Stomach (tissue), 9 donors: Measurements from ENCODE around the gene IL36A. TPM values are rescaled to one million over a fixed set of nuclear protein-coding genes. Genes with fewer than 3 reads are reported as not detected.
A peak's percentile ranks its signal among the peaks of the same experiment; 100 is the strongest.

Experiments
- DNase-seq, 2 donors: peaks; one replicate each; pipeline versions ENCODE4 v3.0.0 to v3.0.0-alpha.2; 2013 to 2019
- H3K27ac ChIP-seq, 5 donors: fragments of 200-600 bp in 4 of 5; sonication (generic) in 4 of 5; one replicate each; pipeline ENCODE4 v1.5.1; 2013 to 2019; ENCODE audit warnings: mild to moderate bottlenecking in 1 of 5, moderate library complexity in 1 of 5
- H3K27me3 ChIP-seq, 3 donors: fragments of 200-600 bp; sonication (generic); one replicate each; pipeline ENCODE4 v1.5.1; 2017 to 2019; ENCODE audit warnings: mixed run types in 1 of 3
- H3K36me3 ChIP-seq, 4 donors: fragments of 200-600 bp; sonication (generic); 1 replicate in 3 of 4; 2 replicates in 1 of 4; pipeline ENCODE4 v1.5.1; 2016 to 2019
- H3K4me1 ChIP-seq, 4 donors: fragments of 200-600 bp; sonication (generic); one replicate each; pipeline ENCODE4 v1.5.1; 2016 to 2019
- H3K4me3 ChIP-seq, 4 donors: fragments of 200-600 bp; sonication (generic) in 3 of 4; one replicate each; pipeline ENCODE4 v1.5.1; 2016 to 2019; ENCODE audit warnings: mild to moderate bottlenecking in 1 of 4
- H3K9me3 ChIP-seq, 4 donors: fragments of 200-600 bp; sonication (generic); one replicate each; pipeline ENCODE4 v1.5.1; 2016 to 2019
- CTCF ChIP-seq, 7 experiments: fragments of 450-650 bp in 4 of 7; fragments of 200-600 bp in 3 of 7; sonication (generic) in 3 of 7; IDR thresholded peaks; one replicate each; pipeline ENCODE4 v1.5.1; 2016 to 2019; ENCODE audit warnings: antibody characterized with exemption in 7 of 7, control low read depth in 2 of 7, mild to moderate bottlenecking in 1 of 7
- EP300 ChIP-seq: sonication (generic); formaldehyde crosslinking; IDR thresholded peaks from one replicate; pipeline ENCODE4 v1.6.1; 2017; ENCODE audit warnings: antibody characterized with exemption
- POLR2A ChIP-seq, 4 donors: fragments of 450-650 bp; IDR thresholded peaks; one replicate each; pipeline ENCODE4 v1.6.1; 2016; ENCODE audit warnings: antibody characterized with exemption in 4 of 4, control low read depth in 2 of 4, mild to moderate bottlenecking in 1 of 4, moderate library complexity in 1 of 4
- POLR2AphosphoS5 ChIP-seq, 3 donors: sonication (generic); formaldehyde crosslinking; IDR thresholded peaks; one replicate each; pipeline ENCODE4 v1.6.1; 2016; ENCODE audit warnings: antibody characterized with exemption in 3 of 3
- WGBS, 5 donors: extraction: QIAGEN DNeasy Blood & Tissue Kit in 3 of 5; methylation state at CpG; one replicate each; pipeline versions ENCODE4 v1.1.5 to v1.1.7; 2013 to 2018; 5-methylcytosine and 5-hydroxymethylcytosine counted together
- intact Hi-C: fragments of 100-400 bp; cut with DNase I; formaldehyde crosslinking; loops from one replicate; pipeline ENCODE4 v1.15.1; 2023; ENCODE audit warnings: low total_unique reads
- polyA plus RNA-seq, 3 donors: library from polyadenylated mRNA; stranded (reverse); fragments of 200-250 nt; gene quantifications; one replicate each; pipeline ENCODE4 v1.2.3, GENCODE V29; 2013
- total RNA-seq, 5 donors: library from RNA; depleted of rRNA; stranded (reverse); fragments of >200 nt; gene quantifications; one replicate each; pipeline versions ENCODE4 v1.1.0 to v1.2.3, GENCODE V29; 2014 to 2016
- donor health status: healthy with polysubstance abuse.
- donor health status: Bipolar disorder and iron deficiency.
- donor health status: healthy.

Gene IL36A
- total and polyA plus RNA-seq, 8 donors = 9.7 TPM; not detected in 7

DNA sequence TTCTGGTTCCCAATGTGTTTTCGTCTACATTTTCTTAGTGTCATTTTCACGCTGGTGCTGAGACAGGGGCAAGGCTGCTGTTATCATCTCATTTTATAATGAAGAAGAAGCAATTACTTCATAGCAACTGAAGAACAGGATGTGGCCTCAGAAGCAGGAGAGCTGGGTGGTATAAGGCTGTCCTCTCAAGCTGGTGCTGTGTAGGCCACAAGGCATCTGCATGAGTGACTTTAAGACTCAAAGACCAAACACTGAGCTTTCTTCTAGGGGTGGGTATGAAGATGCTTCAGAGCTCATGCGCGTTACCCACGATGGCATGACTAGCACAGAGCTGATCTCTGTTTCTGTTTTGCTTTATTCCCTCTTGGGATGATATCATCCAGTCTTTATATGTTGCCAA is 20.2 kb upstream of the IL36A start:
- Histone ChIP-seq H3K27me3 (no peaks in the 10 kb centered on the region), H3K4me3 (no peak overlapping the region), H3K4me1 (no peaks in the 10 kb centered on the region), H3K9me3 (peaks cover 0 to 16% (median 7%) of the 10 kb centered on the region in 4 donors), H3K27ac (no peak overlapping the region), H3K36me3 (no peaks in the 10 kb centered on the region)
- TF ChIP-seq POLR2A (IDR thresholded peaks at IDR 0.05) (no peak), POLR2AphosphoS5 (IDR thresholded peaks at IDR 0.05) (no peak), CTCF (IDR thresholded peaks at IDR 0.05) (no peak), EP300 (no peak)
- intact Hi-C loops = no loop called here
- 78 to 93% (median 85%) methylated on average over 5 of the region's 5 CpGs for WGBS, 5 donors
- DNase-seq = peak in 1 of 2 donors; percentile 28

DNA sequence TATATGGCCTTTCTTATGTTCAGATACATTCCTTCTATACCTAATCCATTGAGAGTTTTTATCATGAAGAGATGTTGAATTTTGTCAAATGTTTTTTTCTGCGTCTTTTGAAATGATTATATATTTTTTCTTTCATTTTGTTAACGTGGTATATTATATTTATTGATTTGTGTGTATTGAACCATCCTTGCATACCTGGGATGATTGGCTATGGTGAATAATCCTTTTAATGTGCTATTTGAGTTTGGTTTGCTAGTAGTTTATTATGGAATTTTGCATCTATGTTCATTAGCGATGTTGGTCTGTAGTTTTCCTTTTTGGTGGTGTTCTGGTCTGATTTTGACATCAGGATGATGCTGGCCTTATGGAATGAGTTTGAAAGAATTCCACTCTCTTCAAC is 15.6 kb upstream of the IL36A start:
- TF ChIP-seq EP300 (no peak), POLR2A (IDR thresholded peaks at IDR 0.05) (no peak), CTCF (IDR thresholded peaks at IDR 0.05) (no peak), POLR2AphosphoS5 (IDR thresholded peaks at IDR 0.05) (no peak)
- WGBS, 5 donors = 74 to 84% (median 78%) methylated on average over 3 of the region's 3 CpGs
- Histone ChIP-seq H3K36me3 (no peaks in the 10 kb centered on the region), H3K27ac (no peak overlapping the region), H3K4me3 (no peak overlapping the region), H3K4me1 (no peaks in the 10 kb centered on the region), H3K27me3 (no peaks in the 10 kb centered on the region), H3K9me3 (peaks cover 3 to 35% (median 18%) of the 10 kb centered on the region in 4 donors)
- intact Hi-C loops = no loop called here
- DNase-seq = no peak

DNA sequence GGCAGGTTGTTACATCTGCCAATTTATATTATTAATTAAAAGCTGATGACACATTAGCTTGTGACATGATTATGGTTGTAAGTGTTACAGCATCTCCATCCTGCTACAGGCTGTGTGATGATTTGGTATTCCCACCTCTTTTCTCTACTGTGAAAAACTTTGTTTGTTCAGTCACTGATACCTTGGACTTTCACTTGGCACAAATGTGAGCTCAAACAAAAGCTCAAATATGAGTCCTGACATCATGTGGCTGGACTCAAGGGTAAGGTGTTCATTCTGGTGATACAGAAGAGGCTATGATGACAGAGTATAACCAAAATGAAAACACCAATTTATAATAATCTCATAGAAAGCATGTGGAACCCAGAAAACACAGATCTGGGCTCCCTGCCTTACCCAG is 11.4 kb upstream of the IL36A start:
- peak in 1 of 2 donors; percentile 13 for DNase-seq
- intact Hi-C loops = no loop called here
- no peaks in the 10 kb centered on the region for H3K4me1 ChIP-seq
- H3K27me3 ChIP-seq = no peaks in the 10 kb centered on the region
- no peak overlapping the region for H3K27ac ChIP-seq
- no peaks in the 10 kb centered on the region for H3K36me3 ChIP-seq
- peaks cover 3 to 32% (median 15%) of the 10 kb centered on the region in 4 donors for H3K9me3 ChIP-seq
- no peak overlapping the region for H3K4me3 ChIP-seq
- no peak for TF ChIP-seq CTCF (IDR thresholded peaks at IDR 0.05)
- TF ChIP-seq POLR2AphosphoS5 (IDR thresholded peaks at IDR 0.05) = no peak
- TF ChIP-seq POLR2A (IDR thresholded peaks at IDR 0.05) = no peak
- TF ChIP-seq EP300 = no peak

- Histone ChIP-seq H3K4me1 (no peaks in the 10 kb centered on the region), H3K4me3 (no peak overlapping the region), H3K9me3 (peaks cover 3 to 30% (median 14%) of the 10 kb centered on the region in 4 donors), H3K36me3 (no peaks in the 10 kb centered on the region), H3K27ac (no peak overlapping the region), H3K27me3 (no peaks in the 10 kb centered on the region)
- no peak for TF ChIP-seq POLR2AphosphoS5 (IDR thresholded peaks at IDR 0.05)
- TF ChIP-seq EP300 = no peak
- no peak for TF ChIP-seq CTCF (IDR thresholded peaks at IDR 0.05)
- TF ChIP-seq POLR2A (IDR thresholded peaks at IDR 0.05) = no peak
- WGBS, 5 donors = 89 to 96% (median 92%) methylated on average over 2 of the region's 2 CpGs
- intact Hi-C loops = no loop called here
- DNase-seq = no peak
Observed at GRCh38 chr2:112994648-112995047, 10.6 kb upstream of the IL36A start.
